ENCODE measurements around the gene PRR11.

PRR11 gene

DNA sequence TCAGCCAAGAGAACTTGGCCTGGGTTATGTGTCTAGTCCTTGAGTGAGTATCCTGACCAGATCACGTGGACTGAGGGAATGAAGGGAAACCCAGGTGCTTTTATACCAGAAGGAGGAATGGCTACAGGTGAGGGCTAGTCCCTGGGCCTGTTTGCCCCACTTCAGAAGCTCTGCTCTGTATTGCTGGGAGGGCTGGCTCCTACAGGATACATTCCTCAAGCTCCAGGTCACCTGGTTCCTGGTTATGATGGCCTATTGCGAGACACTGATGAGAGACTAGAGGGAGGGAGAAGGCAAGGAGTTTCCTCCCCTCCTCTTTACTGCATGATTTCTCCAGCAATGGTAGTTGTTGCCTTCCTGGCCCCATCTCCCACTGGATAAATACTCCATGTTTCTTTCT lies 35.3 kb downstream of the PRR11 start:
- no peak for TF ChIP-seq CTCF (conservative IDR thresholded peaks at IDR 0.05; ENCODE audit: low read depth)
- ChIA-PET POLR2A (ENCODE audit: low non-redundant PET) (no interaction called here), CTCF (no interaction called here)
- DNase-seq (ENCODE audit: low spot score) = no peak
- H3K27ac ChIP-seq = no peak overlapping the region

- ChIA-PET CTCF (interaction anchor here (0.7 kb wide), 1 partner anchor 568 kb away, joined by 3 read pairs; no protein-coding TSS in a partner anchor), POLR2A (ENCODE audit: low non-redundant PET) (interaction anchor here (0.6 kb wide), 1 partner anchor 136 kb away, joined by 3 read pairs; no protein-coding TSS in a partner anchor)
- DNase-seq (ENCODE audit: low spot score) = no peak
- H3K27ac ChIP-seq = no peak overlapping the region
- TF ChIP-seq CTCF (conservative IDR thresholded peaks at IDR 0.05; ENCODE audit: low read depth) = no peak
These were observed 37.9 kb downstream of the PRR11 start for GRCh38 chr17:59193336-59193862.

DNA sequence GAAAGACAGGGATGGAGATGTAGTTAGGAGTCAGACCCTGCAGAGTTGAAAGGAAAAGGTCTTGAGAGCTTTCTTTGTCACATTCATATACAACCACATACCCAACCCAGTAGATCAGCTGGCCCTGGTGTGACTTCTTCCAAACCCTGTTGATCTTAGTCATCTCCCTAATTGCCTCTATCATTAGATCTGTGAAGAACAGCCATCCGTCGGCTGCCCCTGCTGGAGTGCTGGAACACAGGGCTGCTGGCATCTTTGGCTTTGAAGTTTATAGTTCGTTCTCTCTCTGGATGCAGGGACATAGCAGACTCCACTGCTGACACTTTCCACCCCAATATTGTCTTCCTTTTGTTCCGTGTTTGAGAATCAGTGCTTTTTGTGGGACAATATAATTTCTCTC lies 43.9 kb downstream of the PRR11 start:
- ChIA-PET POLR2A (ENCODE audit: low non-redundant PET) (no interaction called here), CTCF (no interaction called here)
- DNase-seq (ENCODE audit: low spot score) = no peak
- no peak for TF ChIP-seq CTCF (conservative IDR thresholded peaks at IDR 0.05; ENCODE audit: low read depth)
- H3K27ac ChIP-seq = no peak overlapping the region

DNA sequence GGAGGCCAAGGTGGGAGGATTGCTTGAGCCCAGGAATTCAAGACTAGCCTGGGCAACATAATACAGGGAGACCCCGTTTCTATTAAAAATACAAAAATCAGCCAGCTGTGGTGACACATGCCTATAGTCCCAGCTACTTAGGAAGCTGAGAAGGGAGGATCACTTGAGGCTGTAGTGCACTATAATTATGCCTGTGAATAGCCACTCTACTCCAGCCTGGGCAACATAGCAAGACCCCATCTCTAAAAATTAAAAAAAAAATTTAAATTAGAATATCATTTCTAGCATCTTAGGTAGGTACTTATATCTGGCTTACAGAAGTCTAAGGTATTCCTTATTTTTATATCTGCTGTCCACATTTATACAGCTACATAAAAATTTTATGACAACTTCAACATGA lies 46.8 kb downstream of the PRR11 start:
- ChIA-PET CTCF (interaction anchor here (0.6 kb wide), 1 partner anchor 258 kb away, joined by 5 read pairs; no protein-coding TSS in a partner anchor), POLR2A (ENCODE audit: low non-redundant PET) (no interaction called here)
- H3K27ac ChIP-seq = no peak overlapping the region
- DNase-seq (ENCODE audit: low spot score) = no peak
- TF ChIP-seq CTCF (conservative IDR thresholded peaks at IDR 0.05; ENCODE audit: low read depth) = no peak

DNA sequence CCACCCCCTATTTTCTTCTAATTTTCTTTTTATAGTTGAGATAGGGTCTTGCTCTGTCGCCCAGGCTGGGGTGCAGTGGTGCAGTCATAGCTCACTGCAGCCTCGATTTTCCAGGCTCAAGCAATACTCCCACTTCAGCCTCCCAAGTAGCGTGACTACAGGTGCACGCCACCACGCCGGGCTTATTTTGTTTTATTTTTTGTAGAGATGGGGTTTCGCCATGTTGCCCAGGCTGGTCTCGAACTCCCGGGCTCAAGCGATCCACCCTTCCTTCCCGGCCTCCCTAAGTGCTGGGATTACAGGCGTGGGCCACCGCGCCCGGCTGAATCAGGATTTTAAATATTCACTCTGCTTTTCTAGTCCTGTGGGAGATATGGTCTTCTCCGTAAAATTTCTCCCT lies 63.8 kb downstream of the PRR11 start:
- no peak for TF ChIP-seq CTCF (conservative IDR thresholded peaks at IDR 0.05; ENCODE audit: low read depth)
- H3K27ac ChIP-seq = no peak overlapping the region; the same call in 1 of the 2 replicates
- no peak for DNase-seq (ENCODE audit: low spot score)
- ChIA-PET POLR2A (ENCODE audit: low non-redundant PET) (no interaction called here), CTCF (no interaction called here)

DNA sequence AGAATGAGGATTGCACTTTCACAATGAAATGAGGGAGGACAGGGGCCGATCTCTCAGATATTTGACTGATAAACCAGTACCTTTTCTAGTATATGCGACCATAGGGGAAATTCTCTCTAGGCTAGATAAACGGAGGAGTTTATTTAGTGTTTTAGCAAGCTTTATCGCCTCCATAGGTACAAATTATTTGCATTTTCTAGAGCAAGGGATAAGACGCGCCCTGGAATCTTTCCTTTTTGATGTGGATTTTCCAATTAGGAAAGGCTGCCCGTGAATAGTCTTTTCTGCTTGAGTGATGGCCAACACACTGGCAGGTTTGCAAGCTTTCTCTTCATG lies 64.4 kb downstream of the PRR11 start:
- ChIA-PET POLR2A (ENCODE audit: low non-redundant PET) (no interaction called here), CTCF (interaction anchor here (0.6 to 1.0 kb wide), 3 partner anchors 21 to 112 kb away, joined by 3 read pairs; no protein-coding TSS in a partner anchor)
- no peak for TF ChIP-seq CTCF (conservative IDR thresholded peaks at IDR 0.05; ENCODE audit: low read depth)
- peak overlapping the region; percentile 78 for H3K27ac ChIP-seq
- no peak for DNase-seq (ENCODE audit: low spot score)
